ENCODE measurements around the gene ZBTB17.
"Not testable (repeated sequence)": the region's sequence is repeated elsewhere in the genome, so short reads cannot be mapped to it uniquely, and the experiment has no call there.

Gene ZBTB17

DNA sequence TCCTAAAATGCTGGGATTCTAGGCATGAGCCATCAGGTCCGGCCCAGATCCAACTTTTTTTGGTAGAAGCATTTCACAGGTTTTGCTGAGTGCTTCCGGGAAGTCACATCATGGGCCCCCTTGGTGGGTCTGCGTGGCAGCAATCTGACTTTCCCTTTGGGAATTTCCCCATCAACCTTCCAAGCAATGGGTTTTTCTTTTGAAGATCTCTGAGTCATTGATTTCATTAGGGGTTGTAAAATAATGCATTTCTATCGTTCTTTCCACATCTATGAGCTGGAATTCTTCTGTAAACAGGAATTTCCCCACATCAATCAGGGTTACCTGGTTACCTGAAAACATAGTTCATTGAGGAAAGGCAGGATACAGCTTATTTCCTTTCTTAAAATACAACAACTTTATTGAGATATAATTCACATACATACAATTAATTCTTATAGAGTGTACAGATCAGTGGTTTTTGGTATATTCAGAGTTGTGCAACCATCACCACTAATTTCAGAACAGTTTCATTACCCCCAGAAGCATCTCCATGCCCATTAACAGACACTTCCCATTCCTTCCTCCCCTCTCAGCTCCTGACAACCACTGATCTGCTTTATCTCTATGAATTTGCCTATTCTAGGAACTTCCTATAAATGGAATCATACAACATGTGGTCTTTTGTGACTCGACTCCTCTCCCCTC, 9.9 kb upstream of the ZBTB17 start:
- Histone ChIP-seq H3K9ac (ENCODE audit: low read depth, low read length) (no peak overlapping the region), H3K9me3 (ENCODE audit: control insufficient read depth, insufficient read depth, low read length) (peaks cover 8% of the 10 kb centered on the region; the same call in 1 of the 2 replicates), H3K36me3 (ENCODE audit: insufficient read depth, low read length) (no peaks in the 10 kb centered on the region), H3K4me1 (ENCODE audit: insufficient read depth, low read length) (no peaks in the 10 kb centered on the region)

- Histone ChIP-seq H3K36me3 (ENCODE audit: insufficient read depth, low read length) (no peaks in the 10 kb centered on the region), H3K4me1 (ENCODE audit: insufficient read depth, low read length) (no peaks in the 10 kb centered on the region), H3K9ac (ENCODE audit: low read depth, low read length) (no peak overlapping the region), H3K9me3 (ENCODE audit: control insufficient read depth, insufficient read depth, low read length) (peaks cover 8% of the 10 kb centered on the region; the same call in 1 of the 2 replicates)
Measured at GRCh38 chr1:15983275-15983674, 7.4 kb upstream of the ZBTB17 start.

DNA sequence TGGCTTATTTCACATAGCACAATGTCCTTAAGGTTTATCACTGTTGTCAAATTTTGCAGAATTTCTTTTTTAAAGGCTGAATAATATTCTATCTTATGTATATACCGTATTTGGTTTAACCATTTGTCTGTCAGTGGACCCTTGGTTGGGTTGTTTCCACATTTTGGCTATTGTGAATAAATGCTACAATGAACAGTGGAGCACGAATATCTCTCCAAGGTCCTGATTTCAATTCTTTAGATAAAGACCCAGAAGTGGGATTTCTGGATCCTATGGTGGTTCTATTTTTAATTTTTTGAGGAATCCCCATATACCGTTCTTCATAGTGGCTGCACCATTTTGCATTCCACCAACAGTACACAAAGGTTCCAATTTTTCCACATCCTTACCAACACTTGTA, 5.8 kb upstream of the ZBTB17 start:
- Histone ChIP-seq H3K9me3 (ENCODE audit: control insufficient read depth, insufficient read depth, low read length) (peaks cover 8% of the 10 kb centered on the region; the same call in 1 of the 2 replicates), H3K36me3 (ENCODE audit: insufficient read depth, low read length) (no peaks in the 10 kb centered on the region), H3K4me1 (ENCODE audit: insufficient read depth, low read length) (no peaks in the 10 kb centered on the region), H3K9ac (ENCODE audit: low read depth, low read length) (no peak overlapping the region)

- not testable (repeated sequence) for H3K4me1 ChIP-seq (ENCODE audit: insufficient read depth, low read length); H3K9ac ChIP-seq (ENCODE audit: low read depth, low read length); H3K9me3 ChIP-seq (ENCODE audit: control insufficient read depth, insufficient read depth, low read length); H3K36me3 ChIP-seq (ENCODE audit: insufficient read depth, low read length)
Measured at GRCh38 chr1:15977947-15978346, 2.0 kb upstream of the ZBTB17 start.

- Histone ChIP-seq H3K9me3 (ENCODE audit: control insufficient read depth, insufficient read depth, low read length) (no peaks in the 10 kb centered on the region), H3K4me1 (ENCODE audit: insufficient read depth, low read length) (0 out of 2 replicates have a peak, but pooled peaks cover 4% of the 10 kb centered on the region), H3K36me3 (ENCODE audit: insufficient read depth, low read length) (no peaks in the 10 kb centered on the region), H3K9ac (ENCODE audit: low read depth, low read length) (peak overlapping the region; percentile 66)
Measured at GRCh38 chr1:15975358-15975804, 520 bp downstream of the ZBTB17 start.

GRCh38 chr1:15974855-15975254, 1.0 kb downstream of the ZBTB17 start:
- Histone ChIP-seq H3K9ac (ENCODE audit: low read depth, low read length) (peak overlapping the region; percentile 66), H3K9me3 (ENCODE audit: control insufficient read depth, insufficient read depth, low read length) (no peaks in the 10 kb centered on the region), H3K36me3 (ENCODE audit: insufficient read depth, low read length) (no peaks in the 10 kb centered on the region), H3K4me1 (ENCODE audit: insufficient read depth, low read length) (0 out of 2 replicates have a peak, but pooled peaks cover 4% of the 10 kb centered on the region)

- peaks cover 5% of the 10 kb centered on the region for H3K9me3 ChIP-seq (ENCODE audit: control insufficient read depth, insufficient read depth, low read length)
- H3K36me3 ChIP-seq (ENCODE audit: insufficient read depth, low read length): 0 out of 2 replicates have a peak, but pooled peaks cover 2% of the 10 kb centered on the region
- H3K4me1 ChIP-seq (ENCODE audit: insufficient read depth, low read length): 0 out of 2 replicates have a peak, but pooled peaks cover 4% of the 10 kb centered on the region
- H3K9ac ChIP-seq (ENCODE audit: low read depth, low read length): no peak overlapping the region
Measured at GRCh38 chr1:15973772-15974171, 2.1 kb downstream of the ZBTB17 start.

- Histone ChIP-seq H3K36me3 (ENCODE audit: insufficient read depth, low read length) (peaks cover 6% of the 10 kb centered on the region; the same call in 1 of the 2 replicates), H3K9me3 (ENCODE audit: control insufficient read depth, insufficient read depth, low read length) (peaks cover 6% of the 10 kb centered on the region), H3K4me1 (ENCODE audit: insufficient read depth, low read length) (0 out of 2 replicates have a peak, but pooled peaks cover 4% of the 10 kb centered on the region), H3K9ac (ENCODE audit: low read depth, low read length) (no peak overlapping the region)
Measured at GRCh38 chr1:15972409-15972808, 3.5 kb downstream of the ZBTB17 start.

DNA sequence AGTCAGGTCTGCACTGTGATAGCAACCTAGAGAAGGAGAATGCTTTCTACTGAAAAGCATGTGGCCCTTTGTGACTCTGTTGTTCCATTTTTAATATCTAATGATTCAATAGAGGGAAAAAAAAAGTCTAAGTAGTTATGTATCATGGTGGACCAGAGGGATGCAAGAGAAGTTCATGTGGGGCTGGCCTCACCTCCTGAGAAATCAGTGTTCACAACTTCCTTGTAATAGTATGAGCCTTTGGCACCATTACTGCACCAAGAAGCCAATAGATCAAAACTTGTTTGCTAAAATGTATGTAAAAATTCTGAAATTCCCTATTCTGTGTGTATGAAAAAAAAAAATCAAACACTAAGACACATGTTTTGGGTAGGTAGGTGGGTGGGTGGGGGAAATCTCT, 5.0 kb downstream of the ZBTB17 start:
- peaks cover 6% of the 10 kb centered on the region; the same call in 1 of the 2 replicates for H3K36me3 ChIP-seq (ENCODE audit: insufficient read depth, low read length)
- no peak overlapping the region for H3K9ac ChIP-seq (ENCODE audit: low read depth, low read length)
- peaks cover 6% of the 10 kb centered on the region for H3K9me3 ChIP-seq (ENCODE audit: control insufficient read depth, insufficient read depth, low read length)
- H3K4me1 ChIP-seq (ENCODE audit: insufficient read depth, low read length): 0 out of 2 replicates have a peak, but pooled peaks cover 4% of the 10 kb centered on the region

DNA sequence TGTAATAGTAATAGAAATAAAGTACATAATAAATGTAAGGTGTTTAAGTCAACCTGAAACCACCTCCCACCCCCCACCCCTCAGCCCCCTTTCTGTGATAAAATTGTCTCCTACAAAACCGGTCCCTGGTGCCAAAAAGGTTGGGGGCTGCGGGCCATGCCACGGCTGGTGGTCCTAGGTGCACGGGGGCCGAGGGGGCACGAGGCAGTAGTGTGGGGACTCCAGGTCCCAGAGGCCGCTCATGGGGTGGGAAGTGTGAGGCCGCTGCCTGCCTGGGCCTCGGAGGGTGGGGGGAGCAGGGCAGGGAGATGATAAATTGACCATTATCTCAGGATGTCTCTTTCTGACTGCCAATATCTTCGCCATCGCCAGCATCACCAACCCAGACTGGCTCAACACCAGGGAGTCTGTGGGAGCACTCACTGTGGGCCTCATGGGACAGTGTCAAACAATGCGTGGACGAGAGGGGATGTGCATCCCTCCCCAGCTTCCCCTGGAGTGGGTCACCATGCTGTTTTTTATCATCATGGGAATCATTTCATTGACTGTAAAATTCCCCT, 6.5 kb downstream of the ZBTB17 start:
- Histone ChIP-seq H3K9me3 (ENCODE audit: control insufficient read depth, insufficient read depth, low read length) (peaks cover 6% of the 10 kb centered on the region), H3K36me3 (ENCODE audit: insufficient read depth, low read length) (peaks cover 6% of the 10 kb centered on the region; the same call in 1 of the 2 replicates), H3K9ac (ENCODE audit: low read depth, low read length) (no peak overlapping the region), H3K4me1 (ENCODE audit: insufficient read depth, low read length) (no peaks in the 10 kb centered on the region)

GRCh38 chr1:15968172-15968571, 7.7 kb downstream of the ZBTB17 start:
- Histone ChIP-seq H3K9me3 (ENCODE audit: control insufficient read depth, insufficient read depth, low read length) (peaks cover 6% of the 10 kb centered on the region), H3K36me3 (ENCODE audit: insufficient read depth, low read length) (peaks cover 6% of the 10 kb centered on the region; the same call in 1 of the 2 replicates), H3K9ac (ENCODE audit: low read depth, low read length) (no peak overlapping the region), H3K4me1 (ENCODE audit: insufficient read depth, low read length) (no peaks in the 10 kb centered on the region)

DNA sequence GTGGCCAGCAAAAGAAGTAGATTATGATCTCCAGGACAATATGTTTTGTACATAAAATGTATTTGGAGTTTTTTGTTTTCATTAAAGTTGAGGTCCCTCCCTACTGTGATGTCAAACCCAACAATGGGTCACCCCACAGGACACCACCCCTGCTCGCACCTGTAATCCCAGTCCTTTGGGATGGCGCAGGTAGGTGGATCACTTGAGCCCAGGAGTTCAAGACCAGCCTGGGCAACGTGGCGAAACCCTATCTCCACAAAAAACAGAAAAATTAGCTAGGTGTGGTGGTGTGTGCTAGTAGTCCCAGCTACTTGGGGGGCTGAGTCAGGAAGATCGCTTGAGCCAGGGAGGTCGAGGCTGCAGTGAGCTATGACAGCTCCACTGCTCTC, 9.0 kb downstream of the ZBTB17 start:
- Histone ChIP-seq H3K36me3 (ENCODE audit: insufficient read depth, low read length) (peaks cover 6% of the 10 kb centered on the region; the same call in 1 of the 2 replicates), H3K9ac (ENCODE audit: low read depth, low read length) (no peak overlapping the region), H3K4me1 (ENCODE audit: insufficient read depth, low read length) (no peaks in the 10 kb centered on the region; the same call in 1 of the 2 replicates), H3K9me3 (ENCODE audit: control insufficient read depth, insufficient read depth, low read length) (peaks cover 6% of the 10 kb centered on the region)

DNA sequence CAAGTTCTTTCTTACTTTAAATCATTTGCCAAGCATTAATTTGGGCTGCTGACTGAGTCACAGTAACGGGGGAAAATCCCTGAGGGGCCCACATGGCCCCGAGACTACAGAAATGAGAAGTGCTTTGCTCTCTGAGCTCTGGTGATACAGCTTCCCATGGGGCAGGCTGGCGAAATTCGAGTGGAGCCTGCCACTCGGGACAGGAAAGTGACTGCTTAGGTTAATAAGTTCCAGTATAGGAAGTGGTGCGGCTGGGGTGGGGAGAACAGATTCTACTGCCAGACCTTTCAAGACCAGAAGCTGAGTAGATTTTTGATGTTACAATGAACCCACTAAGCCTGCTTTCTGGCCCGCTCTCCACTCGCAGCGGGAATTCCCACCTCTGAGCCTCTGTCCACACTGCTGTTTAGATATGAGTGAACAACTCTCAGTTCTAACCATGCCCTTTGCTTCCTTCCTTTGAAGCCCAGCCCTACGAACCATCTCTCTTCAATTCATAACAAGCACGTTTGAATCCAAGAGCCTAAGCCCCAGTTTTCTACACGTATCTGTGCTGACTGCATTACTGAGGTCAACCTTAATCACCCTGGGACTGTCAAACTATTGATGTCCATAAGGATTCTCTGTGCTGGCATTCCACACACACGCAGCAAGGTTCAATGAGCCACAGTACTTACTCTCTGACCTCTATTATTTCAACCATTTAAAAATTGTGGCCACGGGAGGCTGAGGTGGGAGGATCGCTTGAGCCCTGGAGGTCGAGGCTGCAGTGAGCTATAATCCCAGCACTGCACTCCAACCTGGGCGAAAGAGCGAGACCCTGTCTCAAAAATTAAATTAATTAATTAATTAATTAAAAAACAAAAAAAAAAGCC, 9.6 kb downstream of the ZBTB17 start:
- Histone ChIP-seq H3K36me3 (ENCODE audit: insufficient read depth, low read length) (peaks cover 6% of the 10 kb centered on the region; the same call in 1 of the 2 replicates), H3K9ac (ENCODE audit: low read depth, low read length) (no peak overlapping the region)

DNA sequence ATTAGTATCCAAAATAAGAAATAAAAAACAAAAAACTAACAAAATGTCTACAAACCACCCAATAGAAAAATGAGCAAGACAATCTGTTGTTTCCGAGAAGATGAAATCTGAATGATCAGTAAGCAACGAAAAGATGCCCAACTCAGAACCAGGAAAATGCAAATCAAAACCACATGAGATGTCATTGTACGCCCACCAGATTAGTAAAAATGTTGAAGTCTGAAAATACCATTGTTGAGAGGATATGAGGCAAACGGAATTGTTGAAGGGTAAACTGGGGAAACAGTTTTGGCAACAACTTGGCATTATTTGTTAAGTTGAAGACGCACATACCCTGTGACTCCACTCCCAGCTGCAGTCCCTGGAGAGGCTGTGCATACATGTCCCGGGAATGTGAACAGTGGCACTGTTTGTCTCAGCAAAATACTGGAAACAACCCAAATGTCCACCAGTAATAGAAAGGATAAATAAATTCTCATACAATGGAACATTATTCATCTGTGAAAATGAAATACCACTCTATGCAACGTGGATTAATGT, 10.6 kb downstream of the ZBTB17 start:
- H3K9ac ChIP-seq (ENCODE audit: low read depth, low read length): no peak overlapping the region
- H3K4me1 ChIP-seq (ENCODE audit: insufficient read depth, low read length): peaks cover 7% of the 10 kb centered on the region
- peaks cover 6% of the 10 kb centered on the region; the same call in 1 of the 2 replicates for H3K36me3 ChIP-seq (ENCODE audit: insufficient read depth, low read length)
- peaks cover 6% of the 10 kb centered on the region for H3K9me3 ChIP-seq (ENCODE audit: control insufficient read depth, insufficient read depth, low read length)

More for the DNA sequence above, 9.6 kb downstream of the ZBTB17 start:
- Histone ChIP-seq H3K9me3 (ENCODE audit: control insufficient read depth, insufficient read depth, low read length) (peaks cover 6% of the 10 kb centered on the region), H3K4me1 (ENCODE audit: insufficient read depth, low read length) (peaks cover 4% of the 10 kb centered on the region)
